Measurements from ENCODE around the gene C2.
"Not testable (repeated sequence)": the region's sequence is repeated elsewhere in the genome, so short reads cannot be mapped to it uniquely, and the experiment has no call there.

DNA sequence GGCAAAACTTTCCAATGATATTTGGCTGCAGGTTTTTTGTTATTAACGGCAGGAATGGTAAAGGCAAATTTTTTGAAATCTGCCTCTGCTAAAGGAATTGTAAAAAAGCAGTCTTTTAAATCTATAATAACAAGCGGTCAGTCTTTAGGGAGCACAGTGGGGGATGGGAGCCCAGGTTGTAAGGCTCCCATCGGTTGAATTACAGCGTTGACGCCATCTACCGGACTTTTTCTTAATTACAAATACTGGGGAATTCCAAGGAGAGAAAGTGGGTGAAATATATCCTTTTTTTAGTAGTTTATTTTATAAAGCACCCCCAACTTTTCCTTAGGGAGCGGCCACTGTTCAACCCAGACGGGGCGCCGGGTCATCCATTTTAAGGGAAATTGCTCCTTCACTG is 61.8 kb downstream of the C2 start:
- TF ChIP-seq, protein P1, sequence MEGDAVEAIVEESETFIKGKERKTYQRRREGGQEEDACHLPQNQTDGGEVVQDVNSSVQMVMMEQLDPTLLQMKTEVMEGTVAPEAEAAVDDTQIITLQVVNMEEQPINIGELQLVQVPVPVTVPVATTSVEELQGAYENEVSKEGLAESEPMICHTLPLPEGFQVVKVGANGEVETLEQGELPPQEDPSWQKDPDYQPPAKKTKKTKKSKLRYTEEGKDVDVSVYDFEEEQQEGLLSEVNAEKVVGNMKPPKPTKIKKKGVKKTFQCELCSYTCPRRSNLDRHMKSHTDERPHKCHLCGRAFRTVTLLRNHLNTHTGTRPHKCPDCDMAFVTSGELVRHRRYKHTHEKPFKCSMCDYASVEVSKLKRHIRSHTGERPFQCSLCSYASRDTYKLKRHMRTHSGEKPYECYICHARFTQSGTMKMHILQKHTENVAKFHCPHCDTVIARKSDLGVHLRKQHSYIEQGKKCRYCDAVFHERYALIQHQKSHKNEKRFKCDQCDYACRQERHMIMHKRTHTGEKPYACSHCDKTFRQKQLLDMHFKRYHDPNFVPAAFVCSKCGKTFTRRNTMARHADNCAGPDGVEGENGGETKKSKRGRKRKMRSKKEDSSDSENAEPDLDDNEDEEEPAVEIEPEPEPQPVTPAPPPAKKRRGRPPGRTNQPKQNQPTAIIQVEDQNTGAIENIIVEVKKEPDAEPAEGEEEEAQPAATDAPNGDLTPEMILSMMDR (IDR thresholded peaks at IDR 0.05), result not testable (repeated sequence)
- not testable (repeated sequence) for TF ChIP-seq ZNF263 (CRISPR knock-in tag; IDR thresholded peaks at IDR 0.05; ENCODE audit: low read depth); ZNF121 (CRISPR knock-in tag; IDR thresholded peaks at IDR 0.05); JUN (CRISPR knock-in tag; IDR thresholded peaks at IDR 0.05); RELA (CRISPR knock-in tag; IDR thresholded peaks at IDR 0.05; ENCODE audit: borderline replicate concordance); NR2C2 (CRISPR knock-in tag; IDR thresholded peaks at IDR 0.05); ESRRA (CRISPR knock-in tag; IDR thresholded peaks at IDR 0.05; ENCODE audit: borderline replicate concordance); TEAD4 (CRISPR knock-in tag; IDR thresholded peaks at IDR 0.05)
- TF ChIP-seq, protein P2, sequence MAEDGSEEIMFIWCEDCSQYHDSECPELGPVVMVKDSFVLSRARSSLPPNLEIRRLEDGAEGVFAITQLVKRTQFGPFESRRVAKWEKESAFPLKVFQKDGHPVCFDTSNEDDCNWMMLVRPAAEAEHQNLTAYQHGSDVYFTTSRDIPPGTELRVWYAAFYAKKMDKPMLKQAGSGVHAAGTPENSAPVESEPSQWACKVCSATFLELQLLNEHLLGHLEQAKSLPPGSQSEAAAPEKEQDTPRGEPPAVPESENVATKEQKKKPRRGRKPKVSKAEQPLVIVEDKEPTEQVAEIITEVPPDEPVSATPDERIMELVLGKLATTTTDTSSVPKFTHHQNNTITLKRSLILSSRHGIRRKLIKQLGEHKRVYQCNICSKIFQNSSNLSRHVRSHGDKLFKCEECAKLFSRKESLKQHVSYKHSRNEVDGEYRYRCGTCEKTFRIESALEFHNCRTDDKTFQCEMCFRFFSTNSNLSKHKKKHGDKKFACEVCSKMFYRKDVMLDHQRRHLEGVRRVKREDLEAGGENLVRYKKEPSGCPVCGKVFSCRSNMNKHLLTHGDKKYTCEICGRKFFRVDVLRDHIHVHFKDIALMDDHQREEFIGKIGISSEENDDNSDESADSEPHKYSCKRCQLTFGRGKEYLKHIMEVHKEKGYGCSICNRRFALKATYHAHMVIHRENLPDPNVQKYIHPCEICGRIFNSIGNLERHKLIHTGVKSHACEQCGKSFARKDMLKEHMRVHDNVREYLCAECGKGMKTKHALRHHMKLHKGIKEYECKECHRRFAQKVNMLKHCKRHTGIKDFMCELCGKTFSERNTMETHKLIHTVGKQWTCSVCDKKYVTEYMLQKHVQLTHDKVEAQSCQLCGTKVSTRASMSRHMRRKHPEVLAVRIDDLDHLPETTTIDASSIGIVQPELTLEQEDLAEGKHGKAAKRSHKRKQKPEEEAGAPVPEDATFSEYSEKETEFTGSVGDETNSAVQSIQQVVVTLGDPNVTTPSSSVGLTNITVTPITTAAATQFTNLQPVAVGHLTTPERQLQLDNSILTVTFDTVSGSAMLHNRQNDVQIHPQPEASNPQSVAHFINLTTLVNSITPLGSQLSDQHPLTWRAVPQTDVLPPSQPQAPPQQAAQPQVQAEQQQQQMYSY (CRISPR knock-in tag; IDR thresholded peaks at IDR 0.05), result not testable (repeated sequence)
- TF ChIP-seq, protein P3, sequence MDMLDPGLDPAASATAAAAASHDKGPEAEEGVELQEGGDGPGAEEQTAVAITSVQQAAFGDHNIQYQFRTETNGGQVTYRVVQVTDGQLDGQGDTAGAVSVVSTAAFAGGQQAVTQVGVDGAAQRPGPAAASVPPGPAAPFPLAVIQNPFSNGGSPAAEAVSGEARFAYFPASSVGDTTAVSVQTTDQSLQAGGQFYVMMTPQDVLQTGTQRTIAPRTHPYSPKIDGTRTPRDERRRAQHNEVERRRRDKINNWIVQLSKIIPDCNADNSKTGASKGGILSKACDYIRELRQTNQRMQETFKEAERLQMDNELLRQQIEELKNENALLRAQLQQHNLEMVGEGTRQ (CRISPR knock-in tag; IDR thresholded peaks at IDR 0.05), result not testable (repeated sequence)
- TF ChIP-seq, protein P4, sequence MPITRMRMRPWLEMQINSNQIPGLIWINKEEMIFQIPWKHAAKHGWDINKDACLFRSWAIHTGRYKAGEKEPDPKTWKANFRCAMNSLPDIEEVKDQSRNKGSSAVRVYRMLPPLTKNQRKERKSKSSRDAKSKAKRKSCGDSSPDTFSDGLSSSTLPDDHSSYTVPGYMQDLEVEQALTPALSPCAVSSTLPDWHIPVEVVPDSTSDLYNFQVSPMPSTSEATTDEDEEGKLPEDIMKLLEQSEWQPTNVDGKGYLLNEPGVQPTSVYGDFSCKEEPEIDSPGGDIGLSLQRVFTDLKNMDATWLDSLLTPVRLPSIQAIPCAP (CRISPR knock-in tag; IDR thresholded peaks at IDR 0.05), result not testable (repeated sequence)
- TF ChIP-seq, protein P5, sequence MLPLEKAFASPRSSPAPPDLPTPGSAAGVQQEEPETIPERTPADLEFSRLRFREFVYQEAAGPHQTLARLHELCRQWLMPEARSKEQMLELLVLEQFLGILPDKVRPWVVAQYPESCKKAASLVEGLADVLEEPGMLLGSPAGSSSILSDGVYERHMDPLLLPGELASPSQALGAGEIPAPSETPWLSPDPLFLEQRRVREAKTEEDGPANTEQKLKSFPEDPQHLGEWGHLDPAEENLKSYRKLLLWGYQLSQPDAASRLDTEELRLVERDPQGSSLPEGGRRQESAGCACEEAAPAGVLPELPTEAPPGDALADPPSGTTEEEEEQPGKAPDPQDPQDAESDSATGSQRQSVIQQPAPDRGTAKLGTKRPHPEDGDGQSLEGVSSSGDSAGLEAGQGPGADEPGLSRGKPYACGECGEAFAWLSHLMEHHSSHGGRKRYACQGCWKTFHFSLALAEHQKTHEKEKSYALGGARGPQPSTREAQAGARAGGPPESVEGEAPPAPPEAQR (CRISPR knock-in tag; IDR thresholded peaks at IDR 0.05), result not testable (repeated sequence)
